ENCODE results near the gene C1QTNF9B. TPM values are rescaled to one million over a fixed set of nuclear protein-coding genes. Genes with fewer than 3 reads are reported as not detected.
A peak's percentile ranks its signal among the peaks of the same experiment; 100 is the strongest.

The C1QTNF9B gene
- total RNA-seq, 1 donor from 2014 or later: not detected

DNA sequence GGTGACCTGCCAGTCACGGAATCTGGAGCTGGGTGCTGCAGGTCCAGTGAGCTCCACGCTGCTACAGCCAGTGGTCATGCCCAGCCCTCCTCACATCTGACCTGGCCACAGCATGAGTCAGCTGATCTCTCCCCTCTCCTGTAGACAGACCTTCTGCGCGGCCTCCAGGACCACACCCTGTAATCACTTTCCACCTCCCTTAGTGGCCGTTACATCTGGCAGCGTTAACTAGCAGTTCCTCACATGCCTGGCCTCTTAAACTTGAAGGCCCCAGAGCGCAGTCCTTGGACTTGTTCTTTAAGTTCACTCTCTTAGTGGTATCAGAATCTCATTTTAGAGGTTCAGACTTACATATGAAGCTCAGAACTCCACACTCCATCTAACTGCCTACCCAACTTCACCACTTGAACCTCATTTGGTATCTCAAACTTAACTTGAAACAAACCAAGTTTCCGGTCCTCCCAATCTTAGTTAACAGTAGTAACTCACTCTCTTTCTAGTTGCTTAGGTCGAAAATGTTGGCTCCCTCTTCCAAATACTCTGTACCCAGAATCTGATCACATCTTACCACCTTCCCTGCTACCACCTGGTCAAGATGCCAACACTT, 30.8 kb downstream of the C1QTNF9B start:
- Histone ChIP-seq H4K20me1 (ENCODE audit: insufficient read depth, low read length) (no peaks in the 10 kb centered on the region), H3K27ac (ENCODE audit: low read depth, low read length) (no peak overlapping the region), H2AFZ (ENCODE audit: low read depth, low read length) (peak overlapping the region; percentile 40), H3K36me3 (ENCODE audit: insufficient read depth, low read length) (peaks cover 2% of the 10 kb centered on the region), H3K79me2 (ENCODE audit: insufficient read depth, low read length) (no peaks in the 10 kb centered on the region), H3K9ac (ENCODE audit: low read length) (peak overlapping the region; percentile 35), H3K9me3 (ENCODE audit: insufficient read depth, low read depth, low read length) (no peaks in the 10 kb centered on the region), H3K4me2 (ENCODE audit: low read length) (peak overlapping the region; percentile 29), H3K27me3 (ENCODE audit: insufficient read depth, low read length) (no peaks in the 10 kb centered on the region), H3K4me1 (ENCODE audit: insufficient read depth, low read length) (peaks cover 13% of the 10 kb centered on the region), H3K4me3 (ENCODE audit: insufficient read depth, low read depth, low read length) (no peak overlapping the region)
- Mint-ChIP-seq H3K27ac (ENCODE audit: unreplicated experiment) (no peak overlapping the region), H3K36me3 (ENCODE audit: low read depth, unreplicated experiment) (peaks cover 6% of the 10 kb centered on the region), H3K9me3 (ENCODE audit: unreplicated experiment) (no peaks in the 10 kb centered on the region), H3K27me3 (ENCODE audit: low read depth, unreplicated experiment) (no peaks in the 10 kb centered on the region), H3K4me1 (ENCODE audit: low read depth, unreplicated experiment) (no peaks in the 10 kb centered on the region), H3K4me3 (ENCODE audit: unreplicated experiment) (no peak overlapping the region)
- DNase-seq (ENCODE audit: low read depth) (peak; percentile 8), FAIRE-seq (no peak)
- no peak for TF ChIP-seq EZH2 (IDR thresholded peaks at IDR 0.05; ENCODE audit: insufficient read depth, low read length)
- TF ChIP-seq, protein P1, sequence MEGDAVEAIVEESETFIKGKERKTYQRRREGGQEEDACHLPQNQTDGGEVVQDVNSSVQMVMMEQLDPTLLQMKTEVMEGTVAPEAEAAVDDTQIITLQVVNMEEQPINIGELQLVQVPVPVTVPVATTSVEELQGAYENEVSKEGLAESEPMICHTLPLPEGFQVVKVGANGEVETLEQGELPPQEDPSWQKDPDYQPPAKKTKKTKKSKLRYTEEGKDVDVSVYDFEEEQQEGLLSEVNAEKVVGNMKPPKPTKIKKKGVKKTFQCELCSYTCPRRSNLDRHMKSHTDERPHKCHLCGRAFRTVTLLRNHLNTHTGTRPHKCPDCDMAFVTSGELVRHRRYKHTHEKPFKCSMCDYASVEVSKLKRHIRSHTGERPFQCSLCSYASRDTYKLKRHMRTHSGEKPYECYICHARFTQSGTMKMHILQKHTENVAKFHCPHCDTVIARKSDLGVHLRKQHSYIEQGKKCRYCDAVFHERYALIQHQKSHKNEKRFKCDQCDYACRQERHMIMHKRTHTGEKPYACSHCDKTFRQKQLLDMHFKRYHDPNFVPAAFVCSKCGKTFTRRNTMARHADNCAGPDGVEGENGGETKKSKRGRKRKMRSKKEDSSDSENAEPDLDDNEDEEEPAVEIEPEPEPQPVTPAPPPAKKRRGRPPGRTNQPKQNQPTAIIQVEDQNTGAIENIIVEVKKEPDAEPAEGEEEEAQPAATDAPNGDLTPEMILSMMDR (IDR thresholded peaks at IDR 0.05; ENCODE audit: insufficient read depth, low read depth, low read length): no peak

DNA sequence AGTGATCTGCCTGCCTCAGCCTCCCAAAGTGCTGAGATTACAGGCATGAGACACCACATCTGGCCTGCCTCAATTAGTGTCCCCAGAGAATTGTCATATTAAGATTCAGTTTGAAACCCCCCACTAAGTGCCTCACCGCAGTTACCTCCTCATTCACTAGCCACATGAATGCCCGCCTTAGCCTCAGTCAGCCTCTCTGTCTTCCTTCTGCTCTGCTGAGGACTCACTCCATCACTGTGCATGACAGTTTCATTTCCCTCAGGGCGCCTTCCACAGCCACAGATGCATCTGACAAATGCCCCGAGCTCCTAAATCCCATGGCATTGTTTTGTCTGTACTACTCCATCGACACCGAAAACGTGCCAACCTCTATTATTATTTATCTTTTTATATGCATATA, 31.4 kb downstream of the C1QTNF9B start:
- H3K79me2 ChIP-seq (ENCODE audit: insufficient read depth, low read length): no peaks in the 10 kb centered on the region
- Mint-ChIP-seq H3K27ac (ENCODE audit: unreplicated experiment) (no peak overlapping the region), H3K4me1 (ENCODE audit: low read depth, unreplicated experiment) (no peaks in the 10 kb centered on the region), H3K36me3 (ENCODE audit: low read depth, unreplicated experiment) (peaks cover 6% of the 10 kb centered on the region), H3K9me3 (ENCODE audit: unreplicated experiment) (no peaks in the 10 kb centered on the region), H3K27me3 (ENCODE audit: low read depth, unreplicated experiment) (no peaks in the 10 kb centered on the region), H3K4me3 (ENCODE audit: unreplicated experiment) (no peak overlapping the region)
- peaks cover 2% of the 10 kb centered on the region for H3K36me3 ChIP-seq (ENCODE audit: insufficient read depth, low read length)
- no peak overlapping the region for H3K9ac ChIP-seq (ENCODE audit: low read length)
- peaks cover 13% of the 10 kb centered on the region for H3K4me1 ChIP-seq (ENCODE audit: insufficient read depth, low read length)
- H3K9me3 ChIP-seq (ENCODE audit: insufficient read depth, low read depth, low read length): no peaks in the 10 kb centered on the region
- no peak overlapping the region for H3K4me2 ChIP-seq (ENCODE audit: low read length)
- no peaks in the 10 kb centered on the region for H3K27me3 ChIP-seq (ENCODE audit: insufficient read depth, low read length)
- no peak for TF ChIP-seq EZH2 (IDR thresholded peaks at IDR 0.05; ENCODE audit: insufficient read depth, low read length)
- TF ChIP-seq, protein P1 (IDR thresholded peaks at IDR 0.05; ENCODE audit: insufficient read depth, low read depth, low read length): no peak
- FAIRE-seq (no peak), DNase-seq (ENCODE audit: low read depth) (no peak)
- H3K4me3 ChIP-seq (ENCODE audit: insufficient read depth, low read depth, low read length): no peak overlapping the region
- H3K27ac ChIP-seq (ENCODE audit: low read depth, low read length): no peak overlapping the region
- H2AFZ ChIP-seq (ENCODE audit: low read depth, low read length): no peak overlapping the region
- no peaks in the 10 kb centered on the region for H4K20me1 ChIP-seq (ENCODE audit: insufficient read depth, low read length)

DNA sequence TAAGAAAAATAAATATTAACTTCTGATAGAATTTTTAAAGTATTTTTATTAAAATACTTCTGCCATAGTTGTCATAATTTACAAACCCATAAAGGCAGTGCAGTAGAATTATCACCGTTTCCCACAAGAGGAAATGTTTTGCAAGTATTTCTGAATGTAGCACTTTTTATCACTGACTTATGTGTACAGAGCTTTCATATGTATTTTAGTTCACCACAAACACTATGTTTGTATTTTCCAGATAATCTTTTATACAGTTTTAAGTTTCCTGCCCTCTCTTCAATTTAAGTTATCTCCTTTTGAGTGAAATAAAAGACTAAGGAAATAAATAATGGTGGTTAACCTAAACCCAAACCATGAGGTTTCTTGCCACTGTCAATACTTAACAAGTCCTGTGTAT, 32.3 kb downstream of the C1QTNF9B start:
- no peaks in the 10 kb centered on the region for H3K27me3 Mint-ChIP-seq (ENCODE audit: low read depth, unreplicated experiment)
- H3K27me3 ChIP-seq (ENCODE audit: insufficient read depth, low read length): no peaks in the 10 kb centered on the region

More for the DNA sequence above, 32.3 kb downstream of the C1QTNF9B start:
- H3K9me3 ChIP-seq (ENCODE audit: insufficient read depth, low read depth, low read length): no peaks in the 10 kb centered on the region
- H3K4me3 ChIP-seq (ENCODE audit: insufficient read depth, low read depth, low read length): no peak overlapping the region
- no peaks in the 10 kb centered on the region for H4K20me1 ChIP-seq (ENCODE audit: insufficient read depth, low read length)
- no peak for DNase-seq (ENCODE audit: low read depth)
- no peak overlapping the region for H3K27ac ChIP-seq (ENCODE audit: low read depth, low read length)
- no peaks in the 10 kb centered on the region for H3K4me1 Mint-ChIP-seq (ENCODE audit: low read depth, unreplicated experiment)
- H3K4me2 ChIP-seq (ENCODE audit: low read length): no peak overlapping the region
- H3K36me3 Mint-ChIP-seq (ENCODE audit: low read depth, unreplicated experiment): peaks cover 13% of the 10 kb centered on the region
- no peaks in the 10 kb centered on the region for H3K9me3 Mint-ChIP-seq (ENCODE audit: unreplicated experiment)
- no peaks in the 10 kb centered on the region for H3K79me2 ChIP-seq (ENCODE audit: insufficient read depth, low read length)
- TF ChIP-seq EZH2 (IDR thresholded peaks at IDR 0.05; ENCODE audit: insufficient read depth, low read length): no peak
- TF ChIP-seq, protein P1 (IDR thresholded peaks at IDR 0.05; ENCODE audit: insufficient read depth, low read depth, low read length): no peak
- no peak overlapping the region for H3K27ac Mint-ChIP-seq (ENCODE audit: unreplicated experiment)
- no peak overlapping the region for H2AFZ ChIP-seq (ENCODE audit: low read depth, low read length)
- FAIRE-seq: no peak
- H3K36me3 ChIP-seq (ENCODE audit: insufficient read depth, low read length): peaks cover 2% of the 10 kb centered on the region
- no peak overlapping the region for H3K4me3 Mint-ChIP-seq (ENCODE audit: unreplicated experiment)
- peaks cover 13% of the 10 kb centered on the region for H3K4me1 ChIP-seq (ENCODE audit: insufficient read depth, low read length)
- no peak overlapping the region for H3K9ac ChIP-seq (ENCODE audit: low read length)

Measured in astrocyte (in vitro differentiated cells and primary cell).